Measurements from ENCODE around the gene TBC1D22A.
"Not testable (repeated sequence)": the region's sequence is repeated elsewhere in the genome, so short reads cannot be mapped to it uniquely, and the experiment has no call there.

Gene TBC1D22A

GRCh38 chr22:47114813-47115517 lies 352.5 kb downstream of the TBC1D22A start:
- DNase-seq, result no peak

DNA sequence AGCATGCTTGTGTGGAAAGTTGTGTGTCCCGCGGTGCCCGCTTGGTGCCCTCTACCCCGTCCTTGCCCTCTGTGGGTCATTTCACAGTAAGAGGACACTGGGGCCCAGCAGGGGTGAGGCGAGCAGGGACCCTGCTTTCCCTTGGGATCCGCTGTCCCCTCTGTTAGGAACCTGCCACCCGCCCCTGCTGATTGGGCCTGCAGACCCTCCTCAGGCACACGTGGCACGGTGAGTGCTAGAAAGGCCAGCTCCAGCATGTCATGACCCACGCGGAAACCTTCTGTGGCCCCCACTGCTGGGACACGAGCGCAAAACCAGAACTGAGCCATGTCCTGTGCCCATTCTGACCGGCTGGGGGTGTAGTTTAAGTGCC lies 353.1 kb downstream of the TBC1D22A start:
- DNase-seq, result no peak

DNA sequence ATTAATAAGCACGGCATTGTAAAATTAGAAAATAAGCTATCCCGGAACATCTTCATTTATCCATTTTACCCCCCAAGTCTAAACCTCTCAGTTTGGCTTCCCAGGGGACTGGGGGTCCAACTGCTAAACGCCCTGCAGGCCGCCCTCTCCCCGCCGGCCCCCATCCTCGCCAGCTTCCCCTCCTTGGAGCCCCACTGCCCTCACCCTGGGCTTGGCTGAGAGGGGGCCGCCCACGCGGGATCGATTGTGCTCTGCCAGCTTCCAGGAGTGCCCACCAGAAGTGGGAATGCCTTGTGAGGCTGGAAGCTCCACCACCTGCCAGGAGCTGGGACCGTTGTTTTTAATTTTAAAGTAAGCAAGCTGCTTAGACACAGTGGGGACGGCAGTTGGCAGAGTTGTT lies 353.5 kb downstream of the TBC1D22A start:
- DNase-seq, result no peak

DNA sequence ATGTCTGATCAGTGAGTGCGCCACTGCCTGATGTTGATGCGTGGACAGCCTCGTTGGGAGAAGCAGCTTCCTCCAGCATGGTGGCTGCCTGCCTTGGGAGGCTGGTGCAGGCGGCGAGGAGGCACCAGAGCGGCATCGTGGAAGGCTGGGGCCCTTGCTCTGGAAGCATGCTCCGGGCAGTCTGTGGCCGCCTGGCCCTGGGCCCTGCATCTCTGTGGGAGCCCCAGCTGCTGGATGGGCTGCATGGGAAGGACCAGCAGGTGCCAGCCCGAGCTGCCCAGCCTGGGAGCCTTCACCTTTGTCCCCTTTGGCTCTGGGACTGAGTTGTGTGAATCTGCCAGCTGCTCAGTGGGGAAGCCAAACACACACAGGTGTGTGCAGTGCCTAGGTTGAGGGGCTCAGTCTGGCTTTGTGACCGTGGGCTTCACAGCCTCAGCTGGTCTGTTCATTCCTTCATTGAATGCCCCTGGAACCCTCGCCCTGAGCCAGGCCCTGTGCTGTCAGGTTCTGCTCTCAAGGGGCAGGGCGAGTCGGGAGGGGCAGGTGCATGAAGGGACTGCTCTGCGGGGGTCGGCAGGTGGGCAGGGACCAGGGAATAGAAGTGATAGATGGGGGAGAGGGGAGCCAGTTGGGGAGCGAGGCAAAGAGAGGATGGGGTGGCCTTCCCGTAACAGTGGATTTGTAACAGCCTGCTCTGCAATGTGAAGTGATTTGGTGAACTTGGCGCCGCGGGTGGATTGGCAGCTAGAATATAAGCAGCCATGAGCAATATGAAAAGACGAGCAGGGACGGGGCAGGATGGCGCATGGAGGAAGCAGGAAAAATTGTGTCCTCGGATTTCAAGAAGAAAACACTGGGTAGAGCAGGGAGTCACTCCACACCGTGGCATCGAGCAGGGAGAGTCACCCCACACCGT lies 354.2 kb downstream of the TBC1D22A start:
- no peak for DNase-seq

- DNase-seq, result not testable (repeated sequence)
These were observed 355.0 kb downstream of the TBC1D22A start for GRCh38 chr22:47117442-47117841.

GRCh38 chr22:47119181-47119580 lies 356.7 kb downstream of the TBC1D22A start:
- DNase-seq, result no peak

DNA sequence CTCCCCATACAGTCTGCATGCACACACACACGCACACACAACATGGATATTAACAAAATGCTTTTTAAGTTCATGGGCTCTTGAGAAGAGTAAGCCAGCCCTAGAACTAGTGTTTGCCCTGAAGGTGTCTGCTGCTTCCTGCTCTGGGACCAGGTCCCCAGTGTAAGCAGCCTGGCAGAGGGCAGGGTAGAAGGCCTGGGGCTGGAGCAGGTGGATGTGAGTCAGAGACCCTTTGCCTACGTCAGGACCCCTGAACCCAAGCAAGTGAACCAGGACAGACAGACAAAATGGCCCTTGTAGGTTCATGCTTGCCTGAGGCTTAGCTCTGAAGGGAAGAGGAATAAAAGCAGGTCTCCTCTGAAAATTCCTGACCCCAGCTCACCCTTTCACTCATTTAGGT lies 357.9 kb downstream of the TBC1D22A start:
- no peak for DNase-seq

- no peak for DNase-seq
These were observed 359.3 kb downstream of the TBC1D22A start for GRCh38 chr22:47121791-47122190.

GRCh38 chr22:47122441-47123000 lies 360.1 kb downstream of the TBC1D22A start:
- DNase-seq, result no peak

GRCh38 chr22:47123006-47123826 lies 360.8 kb downstream of the TBC1D22A start:
- DNase-seq, result no peak

DNA sequence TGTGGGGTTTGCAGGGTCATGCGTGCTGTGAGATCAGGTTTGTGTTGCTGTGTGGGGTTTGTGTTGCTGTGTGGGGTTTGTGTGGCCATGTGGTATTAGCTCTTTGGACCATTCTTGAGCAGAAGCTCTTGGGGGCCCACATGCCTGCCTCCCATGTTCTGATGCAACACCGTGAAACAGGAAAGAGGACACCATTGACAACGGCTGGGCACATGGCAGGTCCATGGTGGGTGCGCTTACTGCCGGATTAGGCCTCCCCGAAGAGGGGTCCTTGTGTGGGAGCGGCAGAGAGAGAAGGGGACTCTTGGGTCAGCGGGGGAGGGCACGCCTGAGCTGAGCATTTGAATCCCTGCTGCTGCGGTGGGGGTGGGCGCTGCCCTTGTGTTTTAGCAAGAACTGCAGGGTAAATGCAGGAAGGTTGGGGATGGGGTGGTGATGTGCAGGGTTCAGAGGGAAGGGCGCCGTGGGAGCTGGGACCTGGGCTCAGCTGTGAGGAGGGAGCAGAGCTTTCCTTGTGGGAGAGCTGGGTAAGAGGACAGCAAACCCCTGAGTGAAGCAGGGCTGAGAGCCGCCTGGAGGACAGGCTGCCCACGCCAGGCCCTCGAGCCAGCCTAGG lies 361.5 kb downstream of the TBC1D22A start:
- no peak for DNase-seq

DNA sequence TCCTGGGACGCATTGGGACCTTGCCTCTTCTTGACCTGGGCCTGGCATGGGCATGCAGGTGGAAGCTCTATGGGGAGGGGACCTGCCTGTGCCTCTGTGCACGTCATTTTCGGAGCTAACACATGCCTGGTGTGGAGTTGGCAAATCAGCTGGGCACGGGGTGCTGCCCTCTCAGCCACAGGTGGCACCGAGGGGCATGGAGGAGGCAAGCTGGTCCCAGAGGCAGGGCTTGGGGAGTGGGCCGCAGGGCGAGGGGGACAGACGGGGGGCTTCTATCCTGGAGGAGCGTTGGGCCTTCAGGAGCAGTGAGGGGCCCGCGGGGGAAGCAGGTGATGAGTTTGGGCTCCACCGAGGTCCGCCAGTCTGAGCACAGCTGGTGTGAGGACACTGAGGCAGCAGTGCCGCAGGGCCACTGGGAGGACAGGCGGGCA lies 362.0 kb downstream of the TBC1D22A start:
- DNase-seq, result no peak

DNA sequence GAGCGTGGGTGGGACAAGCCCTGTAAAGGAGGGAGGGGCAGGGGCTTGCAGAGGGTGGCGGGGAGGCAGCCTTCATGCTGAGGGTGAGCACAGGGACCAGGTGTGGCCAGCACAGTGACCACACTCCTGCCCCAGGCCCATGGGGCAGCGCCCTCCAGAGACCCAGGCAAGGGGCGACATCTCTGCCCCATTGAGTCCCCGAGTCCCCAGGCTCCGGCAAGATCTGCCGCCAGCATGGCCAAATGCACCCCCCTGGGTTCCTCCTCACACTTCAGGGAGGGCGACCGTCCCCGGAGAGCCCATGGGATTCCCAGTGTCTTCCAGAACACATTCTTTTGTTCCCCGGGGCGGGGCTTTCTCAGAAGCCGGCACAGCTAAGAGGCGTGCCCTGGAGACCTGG lies 362.5 kb downstream of the TBC1D22A start:
- DNase-seq, result no peak

DNA sequence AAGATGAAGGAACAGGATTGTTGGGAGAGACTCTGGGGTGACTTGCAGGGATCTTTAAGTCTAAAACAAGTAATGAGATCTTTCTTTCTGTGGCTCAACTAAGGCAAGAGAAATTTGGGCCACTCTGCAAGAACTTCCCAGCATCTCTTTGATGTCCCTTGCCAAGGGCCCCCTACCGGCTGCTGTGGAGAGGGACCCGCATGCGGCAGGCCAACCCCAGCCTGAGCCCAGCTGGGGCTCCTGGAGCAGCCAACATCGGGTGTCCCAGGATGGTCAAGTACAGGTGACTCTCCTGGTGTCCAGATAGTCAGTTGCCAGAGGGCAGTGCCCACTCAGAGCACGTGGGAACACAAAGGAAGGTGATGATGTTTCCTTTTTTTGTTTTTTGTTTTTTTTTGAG lies 363.2 kb downstream of the TBC1D22A start:
- no peak for DNase-seq

DNA sequence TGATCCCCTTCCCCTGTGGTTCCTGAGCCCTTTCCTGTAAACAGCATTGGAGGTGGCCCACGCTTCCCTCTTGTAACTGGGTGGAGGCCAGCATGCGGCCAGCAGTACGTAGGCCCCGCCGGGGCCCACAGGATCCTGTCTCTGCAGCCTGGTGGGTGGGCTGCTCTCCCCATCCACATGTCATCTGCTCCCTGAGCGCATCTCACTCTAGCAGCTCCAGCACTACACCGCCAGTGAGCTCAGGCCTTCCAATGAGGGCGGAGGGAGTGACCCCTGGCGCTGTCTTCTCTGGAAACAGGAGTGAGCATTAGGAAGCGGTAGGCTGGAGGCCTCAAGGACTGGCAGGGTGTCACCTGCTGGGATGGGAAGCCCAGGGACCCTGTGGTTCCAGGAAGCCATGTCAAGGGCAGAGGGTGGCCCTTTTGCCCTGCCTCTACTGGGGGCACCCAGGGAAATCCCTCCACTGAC lies 363.9 kb downstream of the TBC1D22A start:
- no peak for DNase-seq

GRCh38 chr22:47127441-47127871 lies 365.0 kb downstream of the TBC1D22A start:
- no peak for DNase-seq

- no peak for DNase-seq
These were observed 365.8 kb downstream of the TBC1D22A start for GRCh38 chr22:47128216-47128615.

DNA sequence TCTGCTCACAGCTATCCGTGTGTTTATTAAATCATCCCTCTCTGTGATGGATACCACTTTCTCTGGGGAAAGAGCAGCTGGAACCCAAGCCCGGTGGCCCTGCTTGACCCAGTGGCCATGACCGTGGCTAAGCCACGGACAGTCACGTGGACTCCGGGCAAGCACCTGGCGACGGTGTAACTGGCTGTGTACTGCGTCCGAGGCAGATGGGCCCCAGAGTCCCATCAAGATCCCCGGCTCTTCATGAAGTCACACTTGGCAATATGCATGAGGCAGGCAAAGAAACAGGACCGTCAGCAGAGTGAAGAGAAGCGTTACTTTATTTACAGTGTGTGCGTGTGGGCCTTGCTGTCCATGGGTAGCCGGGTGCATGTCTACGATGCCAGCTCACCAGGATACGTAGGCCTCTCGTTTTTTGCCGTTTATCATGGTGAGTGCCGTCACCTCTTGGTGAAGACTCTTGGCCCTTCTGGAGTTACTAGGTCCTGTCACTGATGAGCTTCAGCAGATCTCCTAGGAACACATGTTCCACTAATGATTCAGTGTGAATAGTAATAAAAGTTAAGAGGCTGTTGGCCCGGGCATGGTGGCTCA lies 366.3 kb downstream of the TBC1D22A start:
- DNase-seq, result no peak

DNA sequence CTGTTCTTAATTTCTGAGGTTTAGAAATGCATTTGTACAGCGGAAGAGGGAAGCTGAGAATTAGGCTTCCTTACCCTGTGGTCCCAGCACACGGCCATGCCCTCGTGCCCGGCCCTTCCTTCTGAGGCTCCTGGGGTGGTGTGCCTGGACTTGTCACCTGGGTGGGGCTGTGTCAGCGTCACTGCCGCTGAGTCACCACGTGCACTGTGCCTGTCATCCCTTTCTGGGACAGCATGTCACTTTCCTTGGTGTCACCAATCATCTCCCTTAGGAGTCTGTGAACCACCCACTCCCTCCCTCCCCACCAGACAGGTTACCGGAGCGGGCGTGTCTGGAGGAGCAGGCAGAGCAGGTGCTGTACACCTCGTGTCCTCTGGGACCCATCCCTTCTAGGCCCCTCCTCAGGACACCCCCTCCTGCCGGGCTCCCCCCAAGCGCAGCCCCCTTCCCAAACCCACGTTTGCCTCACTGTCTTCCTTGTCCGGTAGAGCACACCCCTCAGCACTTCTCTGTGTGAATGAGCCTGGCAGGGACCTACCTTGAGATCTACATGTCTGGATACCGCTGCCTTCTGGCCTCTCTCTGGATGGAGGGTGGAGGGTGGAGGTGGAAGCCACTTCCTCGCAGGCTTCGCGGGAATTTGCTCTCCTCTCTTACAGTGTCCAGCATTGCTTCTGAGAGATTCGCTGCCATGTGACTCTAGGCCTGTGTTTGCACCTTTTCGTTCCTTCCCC lies 367.6 kb downstream of the TBC1D22A start:
- no peak for DNase-seq

- no peak for DNase-seq
These were observed 368.6 kb downstream of the TBC1D22A start for GRCh38 chr22:47130883-47131631.
